ENCODE data around the gene CD8B2.
"Not testable (repeated sequence)": the region's sequence is repeated elsewhere in the genome, so short reads cannot be mapped to it uniquely, and the experiment has no call there.

CD8B2 gene

GRCh38 chr2:106514827-106515226 lies 27.7 kb downstream of the CD8B2 start:
- H3K4me1 ChIP-seq (ENCODE audit: insufficient read depth, low read length); H2AFZ ChIP-seq (ENCODE audit: low read depth, low read length); H3K27me3 ChIP-seq (ENCODE audit: insufficient read depth, low read length, poor library complexity); H3K36me3 ChIP-seq (ENCODE audit: insufficient read depth, low read length); H3K27ac ChIP-seq (ENCODE audit: low read length); H3K9ac ChIP-seq (ENCODE audit: low read depth, low read length); H3K4me3 ChIP-seq (ENCODE audit: low read depth in 1 of 2, low read length in 2 of 2); H3K4me2 ChIP-seq (ENCODE audit: insufficient read depth, low read length); ATAC-seq (ENCODE audit: insufficient read depth, low read depth); H3K79me2 ChIP-seq (ENCODE audit: insufficient read depth, low read length); H3K9me3 ChIP-seq (ENCODE audit: insufficient read depth, low read length, severe bottlenecking); H4K20me1 ChIP-seq (ENCODE audit: insufficient read depth, low read length); DNase-seq: not testable (repeated sequence)

DNA sequence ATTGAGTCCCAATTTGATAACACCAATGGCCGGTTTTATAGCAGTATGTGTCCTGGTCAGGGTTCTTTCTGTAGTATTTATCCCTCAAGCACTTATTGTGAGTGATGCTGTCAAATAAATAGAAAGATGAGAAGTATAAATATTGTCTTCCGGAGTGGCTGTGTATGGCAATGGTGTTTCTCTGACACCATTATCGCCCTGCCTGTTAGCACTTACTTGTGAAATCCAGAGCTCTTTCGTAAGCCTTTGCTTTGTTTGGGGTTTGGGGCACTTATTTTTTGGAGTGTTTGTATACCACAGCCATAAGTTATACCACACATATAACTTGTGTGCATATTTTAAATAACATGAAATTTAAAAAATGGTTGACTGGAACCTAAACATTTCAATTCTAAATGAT lies 29.3 kb downstream of the CD8B2 start:
- no peak overlapping the region for H3K4me2 ChIP-seq (ENCODE audit: insufficient read depth, low read length)
- ATAC-seq (ENCODE audit: insufficient read depth, low read depth) = no peak

DNA sequence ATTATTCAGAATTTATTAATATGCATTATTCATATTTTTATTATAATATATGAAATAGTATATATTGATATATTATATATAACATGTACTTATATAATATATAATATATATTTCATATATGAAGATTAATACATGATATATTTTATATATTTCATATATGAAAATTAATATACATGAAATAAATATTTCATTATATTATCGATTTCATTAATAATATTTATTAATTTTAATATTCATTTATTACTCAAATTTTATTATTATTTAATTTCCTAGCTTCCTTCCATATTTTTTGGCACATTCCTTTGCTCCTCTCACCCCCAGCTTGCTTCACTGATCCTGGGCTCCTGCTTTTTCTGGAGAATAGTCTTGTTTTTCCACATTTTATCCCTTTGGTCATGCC lies 29.7 kb downstream of the CD8B2 start:
- Histone ChIP-seq H3K27ac (ENCODE audit: low read length) (no peak overlapping the region), H4K20me1 (ENCODE audit: insufficient read depth, low read length) (no peaks in the 10 kb centered on the region), H3K9me3 (ENCODE audit: insufficient read depth, low read length, severe bottlenecking) (no peaks in the 10 kb centered on the region), H3K27me3 (ENCODE audit: insufficient read depth, low read length, poor library complexity) (no peaks in the 10 kb centered on the region), H3K36me3 (ENCODE audit: insufficient read depth, low read length) (no peaks in the 10 kb centered on the region), H3K4me1 (ENCODE audit: insufficient read depth, low read length) (no peaks in the 10 kb centered on the region), H3K9ac (ENCODE audit: low read depth, low read length) (no peak overlapping the region), H3K79me2 (ENCODE audit: insufficient read depth, low read length) (no peaks in the 10 kb centered on the region), H2AFZ (ENCODE audit: low read depth, low read length) (no peak overlapping the region), H3K4me2 (ENCODE audit: insufficient read depth, low read length) (no peak overlapping the region), H3K4me3 (ENCODE audit: low read depth in 1 of 2, low read length in 2 of 2) (no peak overlapping the region)
- TF ChIP-seq, protein P1, sequence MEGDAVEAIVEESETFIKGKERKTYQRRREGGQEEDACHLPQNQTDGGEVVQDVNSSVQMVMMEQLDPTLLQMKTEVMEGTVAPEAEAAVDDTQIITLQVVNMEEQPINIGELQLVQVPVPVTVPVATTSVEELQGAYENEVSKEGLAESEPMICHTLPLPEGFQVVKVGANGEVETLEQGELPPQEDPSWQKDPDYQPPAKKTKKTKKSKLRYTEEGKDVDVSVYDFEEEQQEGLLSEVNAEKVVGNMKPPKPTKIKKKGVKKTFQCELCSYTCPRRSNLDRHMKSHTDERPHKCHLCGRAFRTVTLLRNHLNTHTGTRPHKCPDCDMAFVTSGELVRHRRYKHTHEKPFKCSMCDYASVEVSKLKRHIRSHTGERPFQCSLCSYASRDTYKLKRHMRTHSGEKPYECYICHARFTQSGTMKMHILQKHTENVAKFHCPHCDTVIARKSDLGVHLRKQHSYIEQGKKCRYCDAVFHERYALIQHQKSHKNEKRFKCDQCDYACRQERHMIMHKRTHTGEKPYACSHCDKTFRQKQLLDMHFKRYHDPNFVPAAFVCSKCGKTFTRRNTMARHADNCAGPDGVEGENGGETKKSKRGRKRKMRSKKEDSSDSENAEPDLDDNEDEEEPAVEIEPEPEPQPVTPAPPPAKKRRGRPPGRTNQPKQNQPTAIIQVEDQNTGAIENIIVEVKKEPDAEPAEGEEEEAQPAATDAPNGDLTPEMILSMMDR (IDR thresholded peaks at IDR 0.05; ENCODE audit: borderline replicate concordance, extremely low read depth, low read length, poor library complexity, severe bottlenecking) = no peak
- no peak for TF ChIP-seq EZH2 (IDR thresholded peaks at IDR 0.05; ENCODE audit: borderline replicate concordance, low read depth, low read length, severe bottlenecking)
- DNase-seq (no peak), ATAC-seq (ENCODE audit: insufficient read depth, low read depth) (no peak)

More for the DNA sequence above, 29.3 kb downstream of the CD8B2 start:
- H2AFZ ChIP-seq (ENCODE audit: low read depth, low read length) = no peak overlapping the region
- no peaks in the 10 kb centered on the region for H3K4me1 ChIP-seq (ENCODE audit: insufficient read depth, low read length)
- no peaks in the 10 kb centered on the region for H3K79me2 ChIP-seq (ENCODE audit: insufficient read depth, low read length)
- H3K9me3 ChIP-seq (ENCODE audit: insufficient read depth, low read length, severe bottlenecking) = no peaks in the 10 kb centered on the region
- H3K4me3 ChIP-seq (ENCODE audit: low read depth in 1 of 2, low read length in 2 of 2) = no peak overlapping the region
- no peak overlapping the region for H3K9ac ChIP-seq (ENCODE audit: low read depth, low read length)
- H4K20me1 ChIP-seq (ENCODE audit: insufficient read depth, low read length) = no peaks in the 10 kb centered on the region
- no peak for DNase-seq
- no peak for TF ChIP-seq EZH2 (IDR thresholded peaks at IDR 0.05; ENCODE audit: borderline replicate concordance, low read depth, low read length, severe bottlenecking)
- TF ChIP-seq, protein P1 (IDR thresholded peaks at IDR 0.05; ENCODE audit: borderline replicate concordance, extremely low read depth, low read length, poor library complexity, severe bottlenecking) = no peak
- no peaks in the 10 kb centered on the region for H3K27me3 ChIP-seq (ENCODE audit: insufficient read depth, low read length, poor library complexity)
- H3K36me3 ChIP-seq (ENCODE audit: insufficient read depth, low read length) = no peaks in the 10 kb centered on the region
- H3K27ac ChIP-seq (ENCODE audit: low read length) = no peak overlapping the region

GRCh38 chr2:106517329-106517728 lies 30.2 kb downstream of the CD8B2 start:
- no peak overlapping the region for H3K9ac ChIP-seq (ENCODE audit: low read depth, low read length)
- no peak overlapping the region for H3K27ac ChIP-seq (ENCODE audit: low read length)
- no peak overlapping the region for H2AFZ ChIP-seq (ENCODE audit: low read depth, low read length)
- H3K4me1 ChIP-seq (ENCODE audit: insufficient read depth, low read length) = no peaks in the 10 kb centered on the region
- H4K20me1 ChIP-seq (ENCODE audit: insufficient read depth, low read length) = no peaks in the 10 kb centered on the region
- no peak for DNase-seq
- no peak overlapping the region for H3K4me3 ChIP-seq (ENCODE audit: low read depth in 1 of 2, low read length in 2 of 2)
- H3K79me2 ChIP-seq (ENCODE audit: insufficient read depth, low read length) = no peaks in the 10 kb centered on the region
- H3K27me3 ChIP-seq (ENCODE audit: insufficient read depth, low read length, poor library complexity) = no peaks in the 10 kb centered on the region
- H3K9me3 ChIP-seq (ENCODE audit: insufficient read depth, low read length, severe bottlenecking) = no peaks in the 10 kb centered on the region
- no peaks in the 10 kb centered on the region for H3K36me3 ChIP-seq (ENCODE audit: insufficient read depth, low read length)
- H3K4me2 ChIP-seq (ENCODE audit: insufficient read depth, low read length) = no peak overlapping the region
- TF ChIP-seq EZH2 (IDR thresholded peaks at IDR 0.05; ENCODE audit: borderline replicate concordance, low read depth, low read length, severe bottlenecking) = no peak
- TF ChIP-seq, protein P1 (IDR thresholded peaks at IDR 0.05; ENCODE audit: borderline replicate concordance, extremely low read depth, low read length, poor library complexity, severe bottlenecking) = no peak
- ATAC-seq (ENCODE audit: insufficient read depth, low read depth) = no peak

Measured in DND-41 (cell line).